MCF 10A (cell line): ENCODE data around the gene FXN. TPM values are rescaled to one million over a fixed set of nuclear protein-coding genes. Genes with fewer than 3 reads are reported as not detected.
"Not testable (repeated sequence)": the region's sequence is repeated elsewhere in the genome, so short reads cannot be mapped to it uniquely, and the experiment has no call there.

ENCODE experiments used
- BruUV-seq: library from RNA; stranded (reverse); fragments of 400-500 nt; replicated peaks from 2 replicates; lab custom pipeline; 2021; lab: Mats Ljungman, UMichigan
- CTCF ChIA-PET: fragments of 300-600 bp; sonication (Branson Sonifier 250); formaldehyde crosslinking; extraction: SDS; loops from one replicate; lab custom pipeline; 2021; ENCODE audit warnings: antibody characterized with exemption, inconsistent platforms; lab: Yijun Ruan, JAX
- POLR2A ChIA-PET: fragments of 300-600, 350-650 bp; sonication (Branson Sonifier 250); formaldehyde crosslinking; extraction: SDS; loops from one replicate; lab custom pipeline; 2020; ENCODE audit warnings: antibody characterized with exemption, inconsistent platforms; lab: Yijun Ruan, JAX
- DNase-seq: peaks from one replicate; pipeline ENCODE4 v3.0.0-alpha.2; 2018; ENCODE audit not compliant: unreplicated experiment
- H3K27ac Mint-ChIP-seq: one replicate; pipeline ENCODE4 v1.8.0; 2022; ENCODE audit warnings: mild to moderate bottlenecking, low read depth, mixed read lengths; ENCODE audit not compliant: unreplicated experiment
- H3K27me3 Mint-ChIP-seq: one replicate; pipeline ENCODE4 v1.8.0; 2022; ENCODE audit warnings: mixed read lengths; ENCODE audit not compliant: insufficient read depth, unreplicated experiment
- H3K36me3 Mint-ChIP-seq: one replicate; pipeline ENCODE4 v1.8.0; 2022; ENCODE audit warnings: mild to moderate bottlenecking, moderate library complexity, mixed read lengths; ENCODE audit not compliant: insufficient read depth, unreplicated experiment
- H3K4me1 Mint-ChIP-seq: one replicate; pipeline ENCODE4 v1.8.0; 2022; ENCODE audit warnings: mixed read lengths; ENCODE audit not compliant: insufficient read depth, unreplicated experiment
- H3K4me3 Mint-ChIP-seq: one replicate; pipeline ENCODE4 v1.8.0; 2022; ENCODE audit warnings: mild to moderate bottlenecking, moderate library complexity, mixed read lengths; ENCODE audit not compliant: unreplicated experiment
- H3K9me3 Mint-ChIP-seq: one replicate; pipeline ENCODE4 v1.8.0; 2022; ENCODE audit warnings: mixed read lengths; ENCODE audit not compliant: unreplicated experiment
- intact Hi-C: fragments of 100-400 bp; cut with micrococcal nuclease; formaldehyde crosslinking; loops from 2 replicates; pipeline ENCODE4 v1.14.1; 2022
- total RNA-seq: library from RNA; stranded (reverse); gene quantifications from 2 replicates; pipeline ENCODE4 v1.2.3, GENCODE V29; 2022
- TF ChIP-seq, protein P1 (sequence below): fragments of 200-600 bp; IDR thresholded peaks from one replicate; pipeline ENCODE4 v1.8.0; 2022; ENCODE audit warnings: antibody characterized with exemption, mild to moderate bottlenecking; ENCODE audit not compliant: unreplicated experiment

The FXN gene
- total RNA-seq, 1 experiment from 2014 or later: 31.6 TPM

GRCh38 chr9:69046723-69047122, 11.2 kb downstream of the FXN start:
- ChIA-PET CTCF (interaction anchor here (1.3 to 20.2 kb wide), 3 partner anchors 10 to 148 kb away, joined by 3 to 481 read pairs (median 19); partner anchors contain the start of gene FXN), POLR2A (no interaction called here)
- intact Hi-C loops: no loop called here
- Mint-ChIP-seq H3K4me3 (no peak overlapping the region), H3K27ac (no peak overlapping the region), H3K4me1 (peaks cover 6% of the 10 kb centered on the region), H3K36me3 (peaks cover 18% of the 10 kb centered on the region), H3K9me3 (no peaks in the 10 kb centered on the region), H3K27me3 (no peaks in the 10 kb centered on the region)
- TF ChIP-seq, protein P1, sequence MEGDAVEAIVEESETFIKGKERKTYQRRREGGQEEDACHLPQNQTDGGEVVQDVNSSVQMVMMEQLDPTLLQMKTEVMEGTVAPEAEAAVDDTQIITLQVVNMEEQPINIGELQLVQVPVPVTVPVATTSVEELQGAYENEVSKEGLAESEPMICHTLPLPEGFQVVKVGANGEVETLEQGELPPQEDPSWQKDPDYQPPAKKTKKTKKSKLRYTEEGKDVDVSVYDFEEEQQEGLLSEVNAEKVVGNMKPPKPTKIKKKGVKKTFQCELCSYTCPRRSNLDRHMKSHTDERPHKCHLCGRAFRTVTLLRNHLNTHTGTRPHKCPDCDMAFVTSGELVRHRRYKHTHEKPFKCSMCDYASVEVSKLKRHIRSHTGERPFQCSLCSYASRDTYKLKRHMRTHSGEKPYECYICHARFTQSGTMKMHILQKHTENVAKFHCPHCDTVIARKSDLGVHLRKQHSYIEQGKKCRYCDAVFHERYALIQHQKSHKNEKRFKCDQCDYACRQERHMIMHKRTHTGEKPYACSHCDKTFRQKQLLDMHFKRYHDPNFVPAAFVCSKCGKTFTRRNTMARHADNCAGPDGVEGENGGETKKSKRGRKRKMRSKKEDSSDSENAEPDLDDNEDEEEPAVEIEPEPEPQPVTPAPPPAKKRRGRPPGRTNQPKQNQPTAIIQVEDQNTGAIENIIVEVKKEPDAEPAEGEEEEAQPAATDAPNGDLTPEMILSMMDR: no peak
- no peak for DNase-seq
- BruUV-seq: no TSS peak

DNA sequence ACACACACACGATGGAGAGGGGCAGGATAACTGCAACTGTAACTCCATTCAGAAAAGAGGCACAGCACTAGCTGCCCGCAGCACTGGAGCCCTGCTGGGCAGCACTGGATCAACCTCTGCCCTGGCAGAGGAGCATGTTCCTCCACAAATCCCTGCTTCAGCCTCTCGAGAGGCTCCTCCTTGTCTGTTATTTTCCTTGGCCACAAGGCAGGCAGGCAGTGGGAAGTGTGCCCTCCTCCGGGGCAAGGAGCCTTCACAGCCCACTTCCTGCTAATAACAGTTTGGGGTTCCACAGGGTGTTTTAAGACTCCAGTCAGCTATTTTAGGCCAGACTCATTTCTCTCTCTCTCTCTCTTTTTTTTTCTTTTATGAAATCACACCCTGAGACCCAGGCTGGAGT, 11.8 kb downstream of the FXN start:
- DNase-seq: no peak
- TF ChIP-seq, protein P1: no peak
- Mint-ChIP-seq H3K9me3 (no peaks in the 10 kb centered on the region), H3K27me3 (no peaks in the 10 kb centered on the region), H3K4me1 (peaks cover 6% of the 10 kb centered on the region), H3K36me3 (peaks cover 21% of the 10 kb centered on the region), H3K4me3 (no peak overlapping the region), H3K27ac (no peak overlapping the region)
- CTCF ChIA-PET: interaction anchor here (0.7 to 20.2 kb wide), 4 partner anchors 11 to 480 kb away, joined by 4 to 481 read pairs (median 12); partner anchors contain the start of gene FXN
- no TSS peak for BruUV-seq
- intact Hi-C loops: no loop called here
- POLR2A ChIA-PET: no interaction called here

- Mint-ChIP-seq H3K4me1 (peaks cover 6% of the 10 kb centered on the region), H3K4me3 (no peak overlapping the region), H3K9me3 (no peaks in the 10 kb centered on the region), H3K27me3 (no peaks in the 10 kb centered on the region), H3K27ac (no peak overlapping the region), H3K36me3 (peaks cover 34% of the 10 kb centered on the region)
- no TSS peak for BruUV-seq
- CTCF ChIA-PET: interaction anchor here (0.7 to 20.2 kb wide), 4 partner anchors 13 to 844 kb away, joined by 3 to 481 read pairs (median 12); partner anchors contain the start of gene FXN
- intact Hi-C loops: no loop called here
- no peak for DNase-seq
- POLR2A ChIA-PET: interaction anchor here (0.6 to 2.0 kb wide), 3 partner anchors 13 to 125 kb away, joined by 3 to 8 read pairs (median 3); partner anchors contain the start of genes FXN and TJP2
- TF ChIP-seq, protein P1: no peak
Observed at GRCh38 chr9:69049094-69049493, 13.5 kb downstream of the FXN start.

DNA sequence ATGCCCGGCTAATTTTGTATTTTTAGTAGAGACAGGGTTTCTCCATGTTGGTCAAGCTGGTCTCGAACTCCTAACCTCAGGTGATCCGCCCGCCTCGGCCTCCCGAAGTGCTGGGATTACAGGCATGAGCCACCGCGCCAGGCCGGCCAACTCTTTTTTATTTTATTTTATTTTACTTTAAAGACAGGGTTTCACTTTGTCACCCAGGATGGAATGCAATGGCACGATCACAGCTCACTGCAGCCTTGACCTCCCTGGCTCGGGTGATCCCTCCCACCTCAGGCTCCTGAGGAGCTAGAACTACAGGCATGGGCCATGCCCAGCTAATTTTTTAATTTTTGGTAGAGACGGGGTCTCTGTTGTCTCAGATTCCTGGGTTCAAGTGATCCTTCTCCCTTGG, 15.4 kb downstream of the FXN start:
- H3K4me3 Mint-ChIP-seq, H3K4me1 Mint-ChIP-seq, DNase-seq, intact Hi-C loops, BruUV-seq, H3K27ac Mint-ChIP-seq, H3K27me3 Mint-ChIP-seq, H3K9me3 Mint-ChIP-seq: not testable (repeated sequence)
- H3K36me3 Mint-ChIP-seq: peaks cover 35% of the 10 kb centered on the region
- ChIA-PET POLR2A (interaction anchor here (0.7 kb wide), 1 partner anchor 149 kb away, joined by 3 read pairs; no protein-coding TSS in a partner anchor), CTCF (interaction anchor here (0.6 to 20.2 kb wide), 5 partner anchors 15 to 172 kb away, joined by 3 to 481 read pairs (median 27); partner anchors contain the start of gene FXN)
